B cell (primary cell): Measurements from ENCODE around the gene RUVBL2. TPM values are rescaled to one million over a fixed set of nuclear protein-coding genes. Genes with fewer than 3 reads are reported as not detected.
"Not testable (repeated sequence)": the region's sequence is repeated elsewhere in the genome, so short reads cannot be mapped to it uniquely, and the experiment has no call there.

Experiments
- ATAC-seq: fragments of 200-7000 bp; cut with Tn5 transposase; one replicate; pipeline ENCODE4 v1.10.0; 2021; ENCODE audit warnings: low read depth, mild to moderate bottlenecking, moderate number of reproducible peaks, moderate library complexity
- CTCF ChIA-PET: fragments of 350-600 bp; sonication (Branson Sonifier 250); formaldehyde crosslinking; loops from one replicate; lab custom pipeline; 2021; ENCODE audit warnings: antibody characterized with exemption, inconsistent platforms; lab: Charles Lee
- POLR2A ChIA-PET: fragments of 350-600 bp; sonication (Branson Sonifier 250); formaldehyde crosslinking; loops from one replicate; lab custom pipeline; 2021; ENCODE audit warnings: antibody characterized with exemption; lab: Charles Lee
- DNase-seq: peaks from one replicate; pipeline ENCODE4 v3.0.0; 2013
- H2AFZ ChIP-seq: 2 replicates; pipeline ENCODE4 v1.6.1; 2012; ENCODE audit warnings: mild to moderate bottlenecking, low read depth, low read length; ENCODE audit not compliant: insufficient read depth, poor library complexity, severe bottlenecking
- H3K27ac ChIP-seq, 2 donors: 1 replicate in 1 of 2; 2 replicates in 1 of 2; pipeline ENCODE4 v1.5.1; 2012 to 2013; ENCODE audit warnings: low read length in 2 of 2, mild to moderate bottlenecking in 2 of 2, moderate library complexity in 1 of 2
- H3K27me3 ChIP-seq, 4 experiments: fragments of 200-600 bp in 1 of 4; sonication (generic) in 1 of 4; replicated peaks in 1 of 4; 1 replicate in 2 of 4; 2 replicates in 2 of 4; pipeline versions ENCODE4 v1.6.1 to v1.7.0; 2013 to 2016; ENCODE audit warnings: low read length in 3 of 4, mild to moderate bottlenecking in 2 of 4, mixed read lengths in 1 of 4, moderate library complexity in 1 of 4; ENCODE audit not compliant: insufficient read depth in 4 of 4, control insufficient read depth in 3 of 4; ENCODE audit errors: control extremely low read depth in 1 of 4
- H3K36me3 ChIP-seq, 2 experiments: replicated peaks in 1 of 2; 1 replicate in 1 of 2; 2 replicates in 1 of 2; pipeline versions ENCODE4 v1.6.1 to v1.7.1; 2013; ENCODE audit warnings: low read length in 1 of 2; ENCODE audit not compliant: insufficient read depth in 2 of 2, control insufficient read depth in 1 of 2; ENCODE audit errors: control extremely low read depth in 1 of 2, extremely low read depth in 1 of 2
- H3K4me1 ChIP-seq, 2 donors: fragments of 200-600 bp in 1 of 2; sonication (generic) in 1 of 2; 1 replicate in 1 of 2; 2 replicates in 1 of 2; pipeline versions ENCODE4 v1.5.1 to v1.6.1; 2013 to 2017; ENCODE audit warnings: low read length in 2 of 2; ENCODE audit not compliant: control insufficient read depth in 2 of 2, insufficient read depth in 2 of 2
- H3K4me2 ChIP-seq: replicated peaks from 2 replicates; pipeline ENCODE3; 2012; ENCODE audit warnings: mild to moderate bottlenecking, low read depth, low read length; ENCODE audit not compliant: poor library complexity, severe bottlenecking
- H3K4me3 ChIP-seq, 5 experiments: fragments of 200-600 bp in 1 of 5; sonication (generic) in 1 of 5; 1 replicate in 3 of 5; 2 replicates in 2 of 5; pipeline versions ENCODE4 v1.5.1 to v1.7.0; 2011 to 2016; ENCODE audit warnings: low read length in 4 of 5, mild to moderate bottlenecking in 4 of 5, low read depth in 2 of 5, control low read depth in 1 of 5, moderate library complexity in 1 of 5; ENCODE audit not compliant: insufficient read depth in 1 of 5; ENCODE audit errors: control extremely low read depth in 1 of 5, extremely low read depth in 1 of 5
- H3K79me2 ChIP-seq: fragments of 200-600 bp; sonication (generic); one replicate; pipeline ENCODE4 v1.6.0; 2016; ENCODE audit warnings: low read length; ENCODE audit not compliant: control insufficient read depth, insufficient read depth
- H3K9ac ChIP-seq: fragments of 200-600 bp; sonication (generic); 2 replicates; pipeline ENCODE4 v1.6.1; 2017; ENCODE audit warnings: mild to moderate bottlenecking, low read length, moderate library complexity
- H3K9me3 ChIP-seq, 3 donors: one replicate each; pipeline versions ENCODE4 v1.6.1 to v1.7.1; 2013; ENCODE audit warnings: low read length in 2 of 3; ENCODE audit not compliant: control insufficient read depth in 2 of 3, insufficient read depth in 1 of 3; ENCODE audit errors: control extremely low read depth in 1 of 3
- H4K20me1 ChIP-seq: 2 replicates; pipeline ENCODE4 v1.6.0; 2012; ENCODE audit warnings: mild to moderate bottlenecking, low read length; ENCODE audit not compliant: insufficient read depth, control insufficient read depth, poor library complexity, severe bottlenecking
- H3K27ac Mint-ChIP-seq: one replicate; pipeline ENCODE4 v1.8.0; 2021; ENCODE audit warnings: mixed read lengths
- H3K27me3 Mint-ChIP-seq: one replicate; pipeline ENCODE4 v1.8.0; 2021; ENCODE audit warnings: mixed read lengths
- H3K4me1 Mint-ChIP-seq: one replicate; pipeline ENCODE4 v1.8.0; 2021; ENCODE audit warnings: mixed read lengths
- H3K4me3 Mint-ChIP-seq: one replicate; pipeline ENCODE4 v1.8.0; 2021; ENCODE audit warnings: mixed read lengths
- H3K9me3 Mint-ChIP-seq: one replicate; pipeline ENCODE4 v1.8.0; 2022; ENCODE audit warnings: mixed read lengths; ENCODE audit not compliant: insufficient read depth
- CTCF ChIP-seq: fragments of 200-600 bp; IDR thresholded peaks from one replicate; pipeline ENCODE4 v1.8.0; 2022; ENCODE audit warnings: antibody characterized with exemption, mild to moderate bottlenecking
- EZH2 ChIP-seq: IDR thresholded peaks from 2 replicates; pipeline ENCODE4 v1.6.1; 2012; ENCODE audit warnings: borderline replicate concordance, low read depth, mild to moderate bottlenecking, moderate library complexity, low read length; ENCODE audit not compliant: insufficient read depth, poor library complexity, severe bottlenecking
- WGBS: methylation state at CpG from one replicate; pipeline ENCODE4 v1.1.5; 2013; ENCODE audit warnings: missing lambda C conversion rate; ENCODE audit not compliant: insufficient coverage; 5-methylcytosine and 5-hydroxymethylcytosine counted together
- intact Hi-C: fragments of 100-400 bp; cut with micrococcal nuclease; formaldehyde crosslinking; loops from one replicate; pipeline ENCODE4 v1.10.0; 2022
- polyA plus RNA-seq: library from polyadenylated mRNA; depleted of rRNA; stranded (reverse); fragments of >200 nt; gene quantifications from 2 replicates; pipeline ENCODE4 v1.2.3, GENCODE V29; 2012
- total RNA-seq, 2 donors: library from RNA; stranded (reverse); fragments of 120-200 nt in 1 of 2; gene quantifications; 1 replicate in 1 of 2; 2 replicates in 1 of 2; pipeline versions ENCODE4 v1.2.3 to v1.2.4, GENCODE V29; 2013 to 2022

RUVBL2 gene
- total and polyA plus RNA-seq, 2 donors (not counting 1 experiment from before 2014, with no cell fraction given) = 36.1 to 57.4 TPM

GRCh38 chr19:49056101-49056901, 62.6 kb downstream of the RUVBL2 start:
- peaks cover 17 to 28% of the 10 kb centered on the region in 2 donors for H3K4me1 ChIP-seq
- H3K27ac Mint-ChIP-seq = no peak overlapping the region
- peak overlapping the region; percentile 90 for H3K4me3 Mint-ChIP-seq
- no peaks in the 10 kb centered on the region for H4K20me1 ChIP-seq
- WGBS = 1% methylated on average over 63 of the region's 63 CpGs
- no peaks in the 10 kb centered on the region for H3K79me2 ChIP-seq
- ChIA-PET CTCF (interaction anchor here (0.6 to 1.5 kb wide), 6 partner anchors 13 to 143 kb away, joined by 3 to 5 read pairs (median 4); partner anchors contain the start of genes GYS1 and RUVBL2), POLR2A (interaction anchor here (0.5 kb wide), 1 partner anchor 84 kb away, joined by 18 read pairs; no protein-coding TSS in a partner anchor)
- H3K4me1 Mint-ChIP-seq = peaks cover 22% of the 10 kb centered on the region
- H3K27ac ChIP-seq = no peak overlapping the region
- peak overlapping the region; percentile 93 for H2AFZ ChIP-seq
- H3K27me3 ChIP-seq = peaks cover 0 to 49% (median 20%) of the 10 kb centered on the region in 4 experiments
- peak overlapping the region in 4 of 5 experiments; percentile 51 to 77 (median 56) for H3K4me3 ChIP-seq
- H3K9me3 Mint-ChIP-seq = no peaks in the 10 kb centered on the region
- intact Hi-C loops = no loop called here
- H3K4me2 ChIP-seq = peak overlapping the region; percentile 98
- DNase-seq (peak; percentile 74), ATAC-seq (peak; percentile 84)
- peaks cover 0 to 23% (median 0%) of the 10 kb centered on the region in 3 donors for H3K9me3 ChIP-seq
- TF ChIP-seq EZH2 (no peak), CTCF (peak; percentile 46)
- peaks cover 28% of the 10 kb centered on the region for H3K27me3 Mint-ChIP-seq
- H3K9ac ChIP-seq = peak overlapping the region; percentile 69
- H3K36me3 ChIP-seq = no peaks in the 10 kb centered on the region

GRCh38 chr19:49056902-49057596, 63.4 kb downstream of the RUVBL2 start:
- H3K27ac Mint-ChIP-seq, H4K20me1 ChIP-seq, ATAC-seq, H3K9me3 Mint-ChIP-seq, H3K36me3 ChIP-seq, H3K27ac ChIP-seq, H3K79me2 ChIP-seq, intact Hi-C loops: not testable (repeated sequence)
- Histone ChIP-seq H3K4me2 (peak overlapping the region; percentile 98), H3K27me3 (peaks cover 0 to 57% (median 23%) of the 10 kb centered on the region in 4 experiments), H3K9ac (peak overlapping the region; percentile 69), H3K4me1 (peaks cover 17 to 28% of the 10 kb centered on the region in 2 donors), H3K9me3 (peaks cover 0 to 27% (median 0%) of the 10 kb centered on the region in 3 donors), H2AFZ (peak overlapping the region; percentile 93), H3K4me3 (peak overlapping the region in 4 of 5 experiments; percentile 51 to 77 (median 56))
- DNase-seq = peak; percentile 46
- WGBS = 6% methylated on average over 33 of the region's 34 CpGs
- CTCF ChIA-PET = interaction anchor here (0.7 to 1.5 kb wide), 6 partner anchors 40 to 142 kb away, joined by 3 to 5 read pairs (median 4); partner anchors contain the start of genes GYS1 and RUVBL2
- POLR2A ChIA-PET = interaction anchor here (0.5 kb wide), 1 partner anchor 1463 kb away, joined by 6 read pairs; no protein-coding TSS in a partner anchor
- H3K4me1 Mint-ChIP-seq = peaks cover 22% of the 10 kb centered on the region
- peak overlapping the region; percentile 90 for H3K4me3 Mint-ChIP-seq
- peaks cover 28% of the 10 kb centered on the region for H3K27me3 Mint-ChIP-seq
